Heart left ventricle (tissue), 13 donors: ENCODE results near the gene MS4A6A.
"Not testable (repeated sequence)": the region's sequence is repeated elsewhere in the genome, so short reads cannot be mapped to it uniquely, and the experiment has no call there.

Experiments used
- CTCF ChIP-seq, 12 donors: fragments of 200-600 bp; sonication (generic) in 4 of 12; IDR thresholded peaks; one replicate each; pipeline versions ENCODE4 v1.5.0 to v1.8.0; 2018 to 2022; ENCODE audit warnings: antibody characterized with exemption in 12 of 12, mild to moderate bottlenecking in 5 of 12
- POLR2A ChIP-seq, 2 donors: fragments of 450-650 bp; IDR thresholded peaks; one replicate each; pipeline ENCODE4 v1.6.1; 2017; ENCODE audit warnings: antibody characterized with exemption in 2 of 2, mild to moderate bottlenecking in 2 of 2, moderate library complexity in 2 of 2
- donor health status: ischemic (EF 13 %, LVEDD 7.1; RV severe dilation, severe dysfunction).
- donor health status: DM: no; HTN: yes; CAD: no.
- donor health status: DM: no; HTN: no; CAD: no.
- donor health status: ischemic (EF 25% LVEDD 6.9; RV normal size, moderate dysfunction).
- donor health status: ischemic (EF 25% LVEDD 5.7; RV mildly dilated, moderate dysfunction).
- donor health status: ischemic (EF 35%, LVEDD 5.7; RV mildly dilated, moderate dysfunction).
- donor health status: nonischemic (EF 11% LVEDD 7.7; RV severe dilation, severe dysfunction).
- donor health status: DM: yes; HTN: yes; CAD: no.
- donor health status: PGD.
- donor health status: ischemic (EF 29% LVEDD 5.4; RV normal size, mild dysfunction).
- donor health status: nonischemic (EF 23%, LVEDD 6.1; RV moderate dilation, normal function).

GRCh38 chr11:60128866-60129265 is 54.0 kb downstream of the MS4A6A start:
- not testable (repeated sequence) for TF ChIP-seq CTCF, POLR2A (IDR thresholded peaks at IDR 0.05)
